ENCODE results near the gene GGCX.

Gene GGCX

GRCh38 chr2:85539361-85540132, 21.7 kb downstream of the GGCX start:
- peak; percentile 67 to 71 for DNase-seq

- peak; percentile 91 to 93 for DNase-seq
Measured at GRCh38 chr2:85538507-85539360, 22.6 kb downstream of the GGCX start, which contains the start of gene MAT2A. Gene MAT2A, plus strand, starts transcription at chr2:85539168. Its CDS starts 120 bp downstream, at chr2:85539288.

- DNase-seq = peak; percentile 41 to 62
Measured at GRCh38 chr2:85537600-85538506, 23.4 kb downstream of the GGCX start.

GRCh38 chr2:85536479-85536878, 24.8 kb downstream of the GGCX start:
- DNase-seq = peak in 1 of 2 experiments; percentile 18

- no peak for DNase-seq
Measured at GRCh38 chr2:85534881-85535280, 26.4 kb downstream of the GGCX start.

GRCh38 chr2:85534099-85534498, 27.2 kb downstream of the GGCX start:
- no peak for DNase-seq

- no peak for DNase-seq
Measured at GRCh38 chr2:85531589-85531988, 29.7 kb downstream of the GGCX start.

- DNase-seq = no peak
Measured at GRCh38 chr2:85529809-85530208, 31.5 kb downstream of the GGCX start.

GRCh38 chr2:85528355-85528754, 32.9 kb downstream of the GGCX start:
- DNase-seq = no peak

GRCh38 chr2:85527787-85528186, 33.5 kb downstream of the GGCX start:
- no peak for DNase-seq

- DNase-seq = no peak
Measured at GRCh38 chr2:85525567-85525966, 35.7 kb downstream of the GGCX start.

- DNase-seq = no peak
Measured at GRCh38 chr2:85525029-85525428, 36.3 kb downstream of the GGCX start.

GRCh38 chr2:85524336-85524908, 36.9 kb downstream of the GGCX start:
- no peak for DNase-seq

- DNase-seq = no peak
Measured at GRCh38 chr2:85523903-85524335, 37.4 kb downstream of the GGCX start.

- DNase-seq = no peak
Measured at GRCh38 chr2:85523062-85523902, 38.0 kb downstream of the GGCX start.

- no peak for DNase-seq
Measured at GRCh38 chr2:85522090-85522647, 39.1 kb downstream of the GGCX start.

- DNase-seq = no peak
Measured at GRCh38 chr2:85516653-85517389, 44.5 kb downstream of the GGCX start.

- DNase-seq = no peak
Measured at GRCh38 chr2:85514323-85514722, 47.0 kb downstream of the GGCX start.

GRCh38 chr2:85511008-85511811, 50.1 kb downstream of the GGCX start:
- no peak for DNase-seq

Data from NCI-H2081 (cell line).